Measurements from ENCODE around the gene CWC15. TPM values are rescaled to one million over a fixed set of nuclear protein-coding genes. Genes with fewer than 3 reads are reported as not detected.
A peak's percentile ranks its signal among the peaks of the same experiment; 100 is the strongest.

Gene CWC15
- total RNA-seq, 1 experiment from 2014 or later, result 56.9 TPM

- Histone ChIP-seq H3K27ac (ENCODE audit: low read length) (no peak overlapping the region), H2AFZ (ENCODE audit: low read length) (no peak overlapping the region), H3K9ac (ENCODE audit: low read length) (no peak overlapping the region), H3K9me2 (replicated peaks; ENCODE audit: low read length) (no peaks in the 10 kb centered on the region), H3K9me3 (ENCODE audit: low read length) (no peaks in the 10 kb centered on the region), H3F3A (ENCODE audit: low read length, unreplicated experiment) (no peaks in the 10 kb centered on the region), H3K4me2 (ENCODE audit: low read length) (no peak overlapping the region), H3K4me3 (ENCODE audit: low read length) (no peak overlapping the region), H3K27me3 (ENCODE audit: low read length) (no peaks in the 10 kb centered on the region), H3K36me3 (ENCODE audit: low read depth, low read length) (peaks cover 46% of the 10 kb centered on the region), H4K20me1 (ENCODE audit: low read length) (no peaks in the 10 kb centered on the region), H3K79me2 (ENCODE audit: low read length) (no peaks in the 10 kb centered on the region), H3K4me1 (ENCODE audit: insufficient read depth, low read length) (no peaks in the 10 kb centered on the region)
- TF ChIP-seq, protein P1, sequence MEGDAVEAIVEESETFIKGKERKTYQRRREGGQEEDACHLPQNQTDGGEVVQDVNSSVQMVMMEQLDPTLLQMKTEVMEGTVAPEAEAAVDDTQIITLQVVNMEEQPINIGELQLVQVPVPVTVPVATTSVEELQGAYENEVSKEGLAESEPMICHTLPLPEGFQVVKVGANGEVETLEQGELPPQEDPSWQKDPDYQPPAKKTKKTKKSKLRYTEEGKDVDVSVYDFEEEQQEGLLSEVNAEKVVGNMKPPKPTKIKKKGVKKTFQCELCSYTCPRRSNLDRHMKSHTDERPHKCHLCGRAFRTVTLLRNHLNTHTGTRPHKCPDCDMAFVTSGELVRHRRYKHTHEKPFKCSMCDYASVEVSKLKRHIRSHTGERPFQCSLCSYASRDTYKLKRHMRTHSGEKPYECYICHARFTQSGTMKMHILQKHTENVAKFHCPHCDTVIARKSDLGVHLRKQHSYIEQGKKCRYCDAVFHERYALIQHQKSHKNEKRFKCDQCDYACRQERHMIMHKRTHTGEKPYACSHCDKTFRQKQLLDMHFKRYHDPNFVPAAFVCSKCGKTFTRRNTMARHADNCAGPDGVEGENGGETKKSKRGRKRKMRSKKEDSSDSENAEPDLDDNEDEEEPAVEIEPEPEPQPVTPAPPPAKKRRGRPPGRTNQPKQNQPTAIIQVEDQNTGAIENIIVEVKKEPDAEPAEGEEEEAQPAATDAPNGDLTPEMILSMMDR (conservative IDR thresholded peaks at IDR 0.05; ENCODE audit: low read depth, low read length), result no peak
- TF ChIP-seq EZH2phosphoT487 (IDR thresholded peaks at IDR 0.05; ENCODE audit: borderline replicate concordance, low read length), result no peak
- TF ChIP-seq EZH2 (IDR thresholded peaks at IDR 0.05; ENCODE audit: low read length, unreplicated experiment), result no peak
- ChIA-PET CTCF (no interaction called here), POLR2A (ENCODE audit: unreplicated experiment) (no interaction called here)
- ATAC-seq, result no peak
- no TSS peak for BruUV-seq (replicated peaks)
- DNase-seq, result no peak
- intact Hi-C loops (cut with micrococcal nuclease), result no loop called here
These were observed 12.9 kb downstream of the CWC15 start for GRCh38 chr11:94960488-94960887.

GRCh38 chr11:94959179-94959578 is 14.2 kb downstream of the CWC15 start:
- Histone ChIP-seq H3F3A (ENCODE audit: low read length, unreplicated experiment) (no peaks in the 10 kb centered on the region), H3K9ac (ENCODE audit: low read length) (no peak overlapping the region), H3K79me2 (ENCODE audit: low read length) (no peaks in the 10 kb centered on the region), H3K4me1 (ENCODE audit: insufficient read depth, low read length) (no peaks in the 10 kb centered on the region), H4K20me1 (ENCODE audit: low read length) (no peaks in the 10 kb centered on the region), H3K36me3 (ENCODE audit: low read depth, low read length) (peaks cover 33% of the 10 kb centered on the region), H3K27ac (ENCODE audit: low read length) (no peak overlapping the region), H3K4me2 (ENCODE audit: low read length) (no peak overlapping the region), H3K4me3 (ENCODE audit: low read length) (no peak overlapping the region), H3K9me3 (ENCODE audit: low read length) (no peaks in the 10 kb centered on the region), H3K27me3 (ENCODE audit: low read length) (no peaks in the 10 kb centered on the region), H2AFZ (ENCODE audit: low read length) (no peak overlapping the region), H3K9me2 (replicated peaks; ENCODE audit: low read length) (no peaks in the 10 kb centered on the region)
- no TSS peak for BruUV-seq (replicated peaks)
- ATAC-seq (no peak), DNase-seq (no peak)
- POLR2A ChIA-PET (ENCODE audit: unreplicated experiment), result no interaction called here
- TF ChIP-seq EZH2 (IDR thresholded peaks at IDR 0.05; ENCODE audit: low read length, unreplicated experiment) (no peak), EZH2phosphoT487 (IDR thresholded peaks at IDR 0.05; ENCODE audit: borderline replicate concordance, low read length) (no peak)
- TF ChIP-seq, protein P1 (conservative IDR thresholded peaks at IDR 0.05; ENCODE audit: low read depth, low read length), result no peak
- intact Hi-C loops (cut with micrococcal nuclease), result no loop called here
- CTCF ChIA-PET, result no interaction called here

DNA sequence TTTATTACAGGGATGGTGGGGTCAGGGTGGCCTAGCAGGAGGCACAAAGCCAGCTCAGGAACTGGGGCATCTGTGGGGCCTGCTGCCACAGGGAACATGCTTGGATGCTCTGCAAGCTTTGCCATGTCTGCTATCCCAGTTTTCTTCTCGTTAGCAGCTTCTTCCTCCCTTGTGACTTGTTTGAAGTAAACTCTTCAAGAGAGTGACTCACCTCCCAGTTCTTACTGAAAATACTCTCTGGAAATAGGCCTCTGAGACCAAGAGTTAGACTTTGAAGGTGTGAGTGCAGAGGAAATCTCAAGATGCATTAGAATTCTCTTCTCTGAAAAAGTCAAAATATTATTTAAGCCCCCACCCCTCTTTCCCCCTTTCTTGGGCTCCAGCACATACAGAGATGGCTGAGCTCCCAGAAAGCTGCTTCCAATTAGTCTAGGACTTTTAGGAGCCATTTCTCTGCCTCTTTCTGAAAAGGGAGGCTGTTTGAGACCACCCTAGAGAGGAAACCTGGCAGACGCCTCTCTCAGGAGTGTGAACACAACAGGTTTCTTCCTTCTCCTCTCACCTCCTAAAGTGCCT is 15.1 kb downstream of the CWC15 start:
- no peaks in the 10 kb centered on the region for H3K27me3 ChIP-seq (ENCODE audit: low read length)
- no peaks in the 10 kb centered on the region for H3K9me2 ChIP-seq (replicated peaks; ENCODE audit: low read length)
- intact Hi-C loops (cut with micrococcal nuclease), result no loop called here
- peaks cover 26% of the 10 kb centered on the region for H3K36me3 ChIP-seq (ENCODE audit: low read depth, low read length)
- ChIA-PET CTCF (no interaction called here), POLR2A (ENCODE audit: unreplicated experiment) (interaction anchor here (0.8 kb wide), 1 partner anchor 15 kb away, joined by 3 read pairs; the partner anchor contains the start of gene CWC15)
- peak; percentile 51; the same call in 1 of the 2 replicates for ATAC-seq
- no peak overlapping the region for H3K9ac ChIP-seq (ENCODE audit: low read length)
- H3K27ac ChIP-seq (ENCODE audit: low read length), result no peak overlapping the region
- no peaks in the 10 kb centered on the region for H3K4me1 ChIP-seq (ENCODE audit: insufficient read depth, low read length)
- DNase-seq, result peak; percentile 13
- no peaks in the 10 kb centered on the region for H4K20me1 ChIP-seq (ENCODE audit: low read length)
- H3K4me3 ChIP-seq (ENCODE audit: low read length), result no peak overlapping the region
- H3K4me2 ChIP-seq (ENCODE audit: low read length), result no peak overlapping the region
- no TSS peak for BruUV-seq (replicated peaks)
- H2AFZ ChIP-seq (ENCODE audit: low read length), result no peak overlapping the region
- H3K9me3 ChIP-seq (ENCODE audit: low read length), result no peaks in the 10 kb centered on the region
- TF ChIP-seq EZH2 (IDR thresholded peaks at IDR 0.05; ENCODE audit: low read length, unreplicated experiment), result no peak
- TF ChIP-seq, protein P1 (conservative IDR thresholded peaks at IDR 0.05; ENCODE audit: low read depth, low read length), result no peak
- TF ChIP-seq EZH2phosphoT487 (IDR thresholded peaks at IDR 0.05; ENCODE audit: borderline replicate concordance, low read length), result no peak
- no peaks in the 10 kb centered on the region for H3F3A ChIP-seq (ENCODE audit: low read length, unreplicated experiment)
- no peaks in the 10 kb centered on the region for H3K79me2 ChIP-seq (ENCODE audit: low read length)
